IMR-90 (cell line): Measurements from ENCODE around the gene SDC4. TPM values are rescaled to one million over a fixed set of nuclear protein-coding genes. Genes with fewer than 3 reads are reported as not detected.

Experiments used
- ATAC-seq: fragments of 200-7000 bp; cut with Tn5 transposase; 2 replicates; pipeline ENCODE4 v1.9.1; 2020; ENCODE audit warnings: low read depth, mild to moderate bottlenecking, moderate library complexity
- BruUV-seq: library from RNA; stranded (reverse); fragments of 400-500 nt; replicated peaks from 2 replicates; lab custom pipeline; 2021; lab: Mats Ljungman, UMichigan
- CTCF ChIA-PET: fragments of 300-600 bp; formaldehyde crosslinking; extraction: SDS; loops from one replicate; lab custom pipeline; 2021; ENCODE audit warnings: antibody characterized with exemption; lab: Yijun Ruan, JAX
- POLR2A ChIA-PET: fragments of 300-600 bp; sonication (Branson Sonifier 250); formaldehyde crosslinking; loops from one replicate; lab custom pipeline; 2022; ENCODE audit warnings: antibody characterized with exemption; ENCODE audit not compliant: unreplicated experiment; lab: Charles Lee
- DNase-seq: peaks from one replicate; pipeline ENCODE4 v3.0.0; 2013
- H2AFZ ChIP-seq: replicated peaks from 2 replicates; pipeline ENCODE3; 2013; ENCODE audit warnings: low read length, mild to moderate bottlenecking; ENCODE audit not compliant: poor library complexity
- H2AK5ac ChIP-seq: 2 replicates; pipeline ENCODE4 v1.6.1; 2013; ENCODE audit warnings: low read depth, low read length, inconsistent platforms
- H2AK9ac ChIP-seq: replicated peaks from 2 replicates; pipeline ENCODE3; 2013; ENCODE audit warnings: mild to moderate bottlenecking, low read depth, low read length, moderate library complexity; ENCODE audit not compliant: poor library complexity
- H2BK120ac ChIP-seq: 2 replicates; pipeline ENCODE4 v1.6.1; 2013; ENCODE audit warnings: low read depth, low read length, inconsistent platforms
- H2BK15ac ChIP-seq: 3 replicates; pipeline ENCODE4 v1.6.1; 2013; ENCODE audit warnings: low read depth, low read length, inconsistent platforms
- H2BK20ac ChIP-seq: 2 replicates; pipeline ENCODE4 v1.6.1; 2013; ENCODE audit warnings: low read depth, mild to moderate bottlenecking, inconsistent platforms, low read length, moderate library complexity
- H2BK5ac ChIP-seq: 2 replicates; pipeline ENCODE4 v1.6.1; 2013; ENCODE audit warnings: mild to moderate bottlenecking, low read depth, low read length, inconsistent platforms; ENCODE audit not compliant: poor library complexity, severe bottlenecking
- H3K14ac ChIP-seq: replicated peaks from 2 replicates; pipeline ENCODE4 v1.6.1; 2013; ENCODE audit warnings: low read depth, low read length, inconsistent platforms
- H3K18ac ChIP-seq: 2 replicates; pipeline ENCODE4 v1.6.1; 2013; ENCODE audit warnings: low read depth, low read length, control low read depth
- H3K23ac ChIP-seq: 2 replicates; pipeline ENCODE4 v1.6.1; 2013; ENCODE audit warnings: low read depth, low read length, inconsistent platforms
- H3K27ac ChIP-seq: 2 replicates; pipeline ENCODE4 v1.5.1; 2013; ENCODE audit warnings: mild to moderate bottlenecking, control low read depth, low read length; ENCODE audit not compliant: insufficient read depth
- H3K27me3 ChIP-seq: 2 replicates; pipeline ENCODE4 v1.6.1; 2013; ENCODE audit warnings: low read length; ENCODE audit not compliant: control insufficient read depth, insufficient read depth
- H3K36me3 ChIP-seq: 2 replicates; pipeline ENCODE4 v1.6.1; 2013; ENCODE audit warnings: low read length, mixed read lengths; ENCODE audit not compliant: control insufficient read depth, insufficient read depth
- H3K4ac ChIP-seq: 2 replicates; pipeline ENCODE4 v1.6.1; 2013; ENCODE audit warnings: low read depth, low read length, inconsistent platforms
- H3K4me1 ChIP-seq: 2 replicates; pipeline ENCODE4 v1.6.1; 2013; ENCODE audit warnings: low read length, mixed read lengths; ENCODE audit not compliant: control insufficient read depth, insufficient read depth
- H3K4me2 ChIP-seq: 2 replicates; pipeline ENCODE4 v1.6.1; 2013; ENCODE audit warnings: low read depth, mild to moderate bottlenecking, control low read depth, low read length, moderate library complexity
- H3K4me3 ChIP-seq: 2 replicates; pipeline ENCODE4 v1.5.1; 2013; ENCODE audit warnings: low read depth, mild to moderate bottlenecking, control low read depth, low read length, moderate library complexity; ENCODE audit not compliant: insufficient read depth
- H3K56ac ChIP-seq: 2 replicates; pipeline ENCODE4 v1.6.1; 2013; ENCODE audit warnings: low read length, inconsistent platforms; ENCODE audit not compliant: insufficient read depth; ENCODE audit errors: extremely low read depth
- H3K79me1 ChIP-seq, 2 experiments: 2 replicates each; pipeline ENCODE4 v1.6.1; 2013; ENCODE audit warnings: low read length in 2 of 2, inconsistent platforms in 1 of 2, low read depth in 1 of 2
- H3K9ac ChIP-seq: 2 replicates; pipeline ENCODE4 v1.6.1; 2013; ENCODE audit warnings: low read depth, low read length, control low read depth
- H3K9me1 ChIP-seq: 2 replicates; pipeline ENCODE4 v1.6.1; 2013; ENCODE audit warnings: low read length, inconsistent platforms; ENCODE audit not compliant: insufficient read depth
- H3K9me3 ChIP-seq: 2 replicates; pipeline ENCODE4 v1.6.1; 2013; ENCODE audit warnings: low read length; ENCODE audit not compliant: control insufficient read depth, insufficient read depth
- H4K20me1 ChIP-seq: 2 replicates; pipeline ENCODE4 v1.6.1; 2013; ENCODE audit warnings: low read length, inconsistent platforms; ENCODE audit not compliant: insufficient read depth
- H4K5ac ChIP-seq: 2 replicates; pipeline ENCODE4 v1.6.1; 2013; ENCODE audit warnings: mild to moderate bottlenecking, low read depth, low read length, control low read depth
- H4K8ac ChIP-seq, 2 experiments: 2 replicates each; pipeline ENCODE4 v1.6.1; 2013; ENCODE audit warnings: low read depth in 2 of 2, low read length in 2 of 2, control low read depth in 1 of 2, inconsistent platforms in 1 of 2
- H4K91ac ChIP-seq: 2 replicates; pipeline ENCODE4 v1.6.1; 2013; ENCODE audit warnings: low read depth, low read length, inconsistent platforms; ENCODE audit not compliant: insufficient read depth
- BHLHE40 ChIP-seq: fragments of 150-350 bp; IDR thresholded peaks from 2 replicates; pipeline ENCODE4 v1.6.1; 2016; ENCODE audit warnings: mild to moderate bottlenecking, low read depth, low read length
- CHD1 ChIP-seq: IDR thresholded peaks from 2 replicates; pipeline ENCODE4 v1.6.1; 2012; ENCODE audit warnings: low read depth, low read length, improper control_type of control experiment
- FOS ChIP-seq: fragments of 150-350 bp; IDR thresholded peaks from 2 replicates; pipeline ENCODE4 v1.6.1; 2016; ENCODE audit warnings: low read depth, low read length
- MAFK ChIP-seq: IDR thresholded peaks from 2 replicates; pipeline ENCODE4 v1.6.1; 2012; ENCODE audit warnings: low read depth, low read length, improper control_type of control experiment
- MXI1 ChIP-seq: IDR thresholded peaks from 2 replicates; pipeline ENCODE4 v1.6.1; 2012; ENCODE audit warnings: low read depth, mild to moderate bottlenecking, low read length, moderate library complexity, borderline replicate concordance
- NFE2L2 ChIP-seq: fragments of 150-350 bp; IDR thresholded peaks from 2 replicates; pipeline ENCODE4 v1.6.1; 2016; ENCODE audit warnings: low read depth, mild to moderate bottlenecking, low read length
- POLR2A ChIP-seq: IDR thresholded peaks from 2 replicates; pipeline ENCODE4 v1.6.1; 2012; ENCODE audit warnings: mild to moderate bottlenecking, low read depth, low read length
- RAD21 ChIP-seq: IDR thresholded peaks from 2 replicates; pipeline ENCODE4 v1.6.1; 2012; ENCODE audit warnings: low read length, improper control_type of control experiment
- RCOR1 ChIP-seq: IDR thresholded peaks from 2 replicates; pipeline ENCODE4 v1.6.1; 2012; ENCODE audit warnings: mild to moderate bottlenecking, low read length, improper control_type of control experiment; ENCODE audit not compliant: insufficient replicate concordance
- SMC3 ChIP-seq: fragments of 150-350 bp; IDR thresholded peaks from 2 replicates; pipeline ENCODE4 v1.6.1; 2016; ENCODE audit warnings: low read depth, mild to moderate bottlenecking, antibody characterized with exemption, low read length, moderate library complexity
- WGBS, 2 experiments: methylation state at CpG; one replicate each; pipeline versions ENCODE4 v1.1.5 to v1.1.7; 2013; ENCODE audit warnings: missing lambda C conversion rate in 2 of 2; ENCODE audit not compliant: insufficient read length in 1 of 2; ENCODE audit errors: extremely low coverage in 2 of 2; 5-methylcytosine and 5-hydroxymethylcytosine counted together
- dilution Hi-C: fragments of 300-500 bp; cut with HindIII; formaldehyde crosslinking; loops from one replicate; pipeline ENCODE4 v1.14.3; 2018; ENCODE audit warnings: low sequenced_read_pairs; ENCODE audit not compliant: unreplicated experiment
- in situ Hi-C: fragments of 300-500 bp; cut with MboI; formaldehyde crosslinking; loops from 3 replicates; pipeline ENCODE4 v1.14.3; 2019; ENCODE audit warnings: low sequenced_read_pairs, inconsistent platforms, mixed read lengths
- intact Hi-C: fragments of 100-400 bp; cut with micrococcal nuclease; formaldehyde crosslinking; loops from 2 replicates; pipeline ENCODE4 v1.10.0; 2022
- polyA plus RNA-seq, 3 experiments: library from polyadenylated mRNA; depleted of rRNA; stranded (reverse); fragments of >200 nt; gene quantifications; 2 replicates each; pipeline ENCODE4 v1.2.3, GENCODE V29; 2012; ENCODE audit warnings: low replicate concordance in 1 of 3
- total RNA-seq: library from RNA; depleted of rRNA; stranded (reverse); fragments of >200 nt; gene quantifications from 2 replicates; pipeline ENCODE4 v1.2.3, GENCODE V29; 2012
- TF ChIP-seq, protein P1 (sequence below): fragments of 150-350 bp; IDR thresholded peaks from 2 replicates; pipeline ENCODE4 v1.6.1; 2017; ENCODE audit warnings: mild to moderate bottlenecking, antibody characterized with exemption, low read length, low read depth
- TF ChIP-seq, protein P2 (sequence below): conservative IDR thresholded peaks from 2 replicates; pipeline ENCODE4 v1.5.1; 2012; ENCODE audit warnings: mild to moderate bottlenecking, low read depth, low read length, improper control_type of control experiment

SDC4 gene
- total and polyA plus RNA-seq, 2 of the 4 experiments (the other 2 are of a cell fraction) = 203 to 265 TPM

DNA sequence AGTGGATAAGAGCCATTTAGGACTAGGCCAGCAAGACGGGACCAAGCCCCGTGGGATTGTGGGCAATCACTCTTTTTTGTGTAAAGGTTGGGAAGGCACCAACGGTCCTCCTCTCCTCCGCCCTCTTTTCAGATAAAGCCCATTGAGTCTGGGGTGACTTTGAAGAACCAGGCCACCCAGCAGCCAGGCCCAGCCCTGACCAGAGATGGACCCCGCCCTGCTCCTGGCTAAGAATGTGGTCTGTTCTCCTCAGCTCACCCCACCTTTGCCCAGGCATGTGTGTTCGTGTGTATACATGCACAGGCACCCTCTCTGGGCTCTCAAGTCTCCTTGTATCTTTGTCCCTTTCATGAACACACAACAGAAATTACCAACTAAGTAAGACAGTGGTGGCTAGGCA lies 9.1 kb downstream of the SDC4 start:
- in situ Hi-C loops = loop anchor here (25.0 kb wide), 1 partner anchor 573 kb away; the partner anchor contains the start of gene PLTP

More for the DNA sequence above, 9.1 kb downstream of the SDC4 start:
- Histone ChIP-seq H3K4me3 (no peak overlapping the region), H2AK5ac (peak overlapping the region; percentile 97), H3K9ac (peak overlapping the region; percentile 47; the same call in 1 of the 2 replicates), H3K27ac (peak overlapping the region; percentile 97), H3K4me2 (no peak overlapping the region; the same call in 1 of the 2 replicates), H2BK20ac (peak overlapping the region; percentile 89), H3K56ac (no peak overlapping the region), H3K36me3 (peaks cover 43% of the 10 kb centered on the region), H3K9me1 (peaks cover 48% of the 10 kb centered on the region), H3K79me1 (peaks cover 36 to 92% of the 10 kb centered on the region in 2 experiments), H3K14ac (peak overlapping the region; percentile 74), H2BK15ac (peak overlapping the region; percentile 63; the same call in 2 of the 3 replicates), H3K4me1 (peaks cover 64% of the 10 kb centered on the region), H2AFZ (peak overlapping the region; percentile 8), H4K5ac (peak overlapping the region; percentile 74), H3K27me3 (no peaks in the 10 kb centered on the region), H3K23ac (peak overlapping the region; percentile 90), H4K8ac (peak overlapping the region; percentile 86 to 94), H4K20me1 (peaks cover 46% of the 10 kb centered on the region), H3K9me3 (no peaks in the 10 kb centered on the region), H3K18ac (peak overlapping the region; percentile 81), H2BK120ac (peak overlapping the region; percentile 97), H3K4ac (peak overlapping the region; percentile 98), H2BK5ac (peak overlapping the region; percentile 95), H2AK9ac (peak overlapping the region; percentile 75), H4K91ac (peak overlapping the region; percentile 91)
- intact Hi-C loops (loop anchor here (5.0 kb wide), 1 partner anchor 438 kb away; no protein-coding TSS in a partner anchor), dilution Hi-C loops (no loop called here)
- BruUV-seq = no TSS peak
- DNase-seq (no peak), ATAC-seq (no peak)
- WGBS, 2 experiments = 100% methylated on average over 1 of the region's 6 CpGs; no CpG with 5 or more reads in 1 of the 2 experiments
- TF ChIP-seq BHLHE40 = no peak
- TF ChIP-seq MXI1 = no peak
- TF ChIP-seq, protein P1, sequence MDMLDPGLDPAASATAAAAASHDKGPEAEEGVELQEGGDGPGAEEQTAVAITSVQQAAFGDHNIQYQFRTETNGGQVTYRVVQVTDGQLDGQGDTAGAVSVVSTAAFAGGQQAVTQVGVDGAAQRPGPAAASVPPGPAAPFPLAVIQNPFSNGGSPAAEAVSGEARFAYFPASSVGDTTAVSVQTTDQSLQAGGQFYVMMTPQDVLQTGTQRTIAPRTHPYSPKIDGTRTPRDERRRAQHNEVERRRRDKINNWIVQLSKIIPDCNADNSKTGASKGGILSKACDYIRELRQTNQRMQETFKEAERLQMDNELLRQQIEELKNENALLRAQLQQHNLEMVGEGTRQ = no peak
- TF ChIP-seq, protein P2, sequence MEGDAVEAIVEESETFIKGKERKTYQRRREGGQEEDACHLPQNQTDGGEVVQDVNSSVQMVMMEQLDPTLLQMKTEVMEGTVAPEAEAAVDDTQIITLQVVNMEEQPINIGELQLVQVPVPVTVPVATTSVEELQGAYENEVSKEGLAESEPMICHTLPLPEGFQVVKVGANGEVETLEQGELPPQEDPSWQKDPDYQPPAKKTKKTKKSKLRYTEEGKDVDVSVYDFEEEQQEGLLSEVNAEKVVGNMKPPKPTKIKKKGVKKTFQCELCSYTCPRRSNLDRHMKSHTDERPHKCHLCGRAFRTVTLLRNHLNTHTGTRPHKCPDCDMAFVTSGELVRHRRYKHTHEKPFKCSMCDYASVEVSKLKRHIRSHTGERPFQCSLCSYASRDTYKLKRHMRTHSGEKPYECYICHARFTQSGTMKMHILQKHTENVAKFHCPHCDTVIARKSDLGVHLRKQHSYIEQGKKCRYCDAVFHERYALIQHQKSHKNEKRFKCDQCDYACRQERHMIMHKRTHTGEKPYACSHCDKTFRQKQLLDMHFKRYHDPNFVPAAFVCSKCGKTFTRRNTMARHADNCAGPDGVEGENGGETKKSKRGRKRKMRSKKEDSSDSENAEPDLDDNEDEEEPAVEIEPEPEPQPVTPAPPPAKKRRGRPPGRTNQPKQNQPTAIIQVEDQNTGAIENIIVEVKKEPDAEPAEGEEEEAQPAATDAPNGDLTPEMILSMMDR = no peak
- TF ChIP-seq RAD21 = no peak
- no peak for TF ChIP-seq CHD1
- TF ChIP-seq POLR2A = no peak
- TF ChIP-seq RCOR1 = no peak
- no peak for TF ChIP-seq FOS
- TF ChIP-seq NFE2L2 = no peak
- TF ChIP-seq MAFK = no peak
- TF ChIP-seq SMC3 = no peak
- CTCF ChIA-PET = no interaction called here
- POLR2A ChIA-PET = no interaction called here
